Smooth muscle cell (in vitro differentiated cells): Measurements from ENCODE around the gene MAFB. TPM values are rescaled to one million over a fixed set of nuclear protein-coding genes. Genes with fewer than 3 reads are reported as not detected.

Source experiments
- DNase-seq: peaks from one replicate; lab custom pipeline; 2025; ENCODE audit not compliant: unreplicated experiment; lab: John Stamatoyannopoulos, UW
- H2AFZ ChIP-seq: fragments of 200-600 bp; sonication (generic); 2 replicates; pipeline ENCODE4 v1.6.0; 2016; ENCODE audit warnings: antibody characterized with exemption, low read depth, mild to moderate bottlenecking
- H3F3A ChIP-seq: fragments of 200-600 bp; sonication (generic); 2 replicates; pipeline ENCODE4 v1.6.0; 2017; ENCODE audit warnings: antibody characterized with exemption, low read depth
- H3K27ac ChIP-seq: fragments of 200-600 bp; sonication (generic); 2 replicates; pipeline ENCODE4 v1.5.1; 2016; ENCODE audit warnings: low read depth, mild to moderate bottlenecking
- H3K27me3 ChIP-seq: fragments of 200-600 bp; sonication (generic); 2 replicates; pipeline ENCODE4 v1.6.1; 2016; ENCODE audit warnings: low read depth, mild to moderate bottlenecking
- H3K36me3 ChIP-seq: fragments of 200-600 bp; sonication (generic); 2 replicates; pipeline ENCODE4 v1.5.1; 2016; ENCODE audit warnings: low read depth
- H3K4me1 ChIP-seq: fragments of 200-600 bp; sonication (generic); 2 replicates; pipeline ENCODE4 v1.5.1; 2016; ENCODE audit warnings: low read depth
- H3K4me2 ChIP-seq: fragments of 200-600 bp; sonication (generic); 2 replicates; pipeline ENCODE4 v1.6.0; 2016; ENCODE audit warnings: mild to moderate bottlenecking
- H3K4me3 ChIP-seq: fragments of 200-600 bp; sonication (generic); 2 replicates; pipeline ENCODE4 v1.5.1; 2016; ENCODE audit warnings: mild to moderate bottlenecking
- H3K79me2 ChIP-seq: fragments of 200-600 bp; sonication (generic); 2 replicates; pipeline ENCODE4 v1.6.0; 2016; ENCODE audit warnings: low read depth, mild to moderate bottlenecking
- H3K9ac ChIP-seq: fragments of 200-600 bp; sonication (generic); 2 replicates; pipeline ENCODE4 v1.6.0; 2016; ENCODE audit warnings: low read depth
- H3K9me3 ChIP-seq: fragments of 200-600 bp; sonication (generic); replicated peaks from 2 replicates; pipeline ENCODE4 v1.5.1; 2016; ENCODE audit warnings: low read depth
- H4K20me1 ChIP-seq: fragments of 200-600 bp; sonication (generic); 2 replicates; pipeline ENCODE4 v1.6.0; 2016; ENCODE audit warnings: low read depth
- CTCF ChIP-seq: fragments of 200-600 bp; sonication (generic); IDR thresholded peaks from 2 replicates; pipeline ENCODE4 v1.5.1; 2017; ENCODE audit warnings: borderline replicate concordance, mild to moderate bottlenecking, antibody characterized with exemption; ENCODE audit not compliant: insufficient read depth, poor library complexity, severe bottlenecking
- WGBS: methylation state at CpG from one replicate; pipeline ENCODE4 v1.1.7; 2016; ENCODE audit warnings: low lambda C conversion rate; 5-methylcytosine and 5-hydroxymethylcytosine counted together
- polyA plus RNA-seq: library from polyadenylated mRNA; unstranded; fragments of >200 nt; fragmentation: Nextera tagmentation; extraction: Ambion mirVana; gene quantifications from 2 replicates; pipeline ENCODE4 v1.2.1, GENCODE V29; 2016
- total RNA-seq: library from RNA; depleted of rRNA; stranded (reverse); fragments of >200 nt; gene quantifications from 2 replicates; pipeline ENCODE4 v1.2.3, GENCODE V29; 2014

MAFB gene
- total and polyA plus RNA-seq, 2 experiments from 2014 or later: 14.4 to 15.7 TPM

GRCh38 chr20:40713508-40713907 is 24.5 kb upstream of the MAFB start:
- Histone ChIP-seq H3K79me2 (no peaks in the 10 kb centered on the region), H3K36me3 (no peaks in the 10 kb centered on the region), H3K4me1 (peaks cover 15% of the 10 kb centered on the region), H3K4me2 (no peak overlapping the region), H4K20me1 (no peaks in the 10 kb centered on the region), H2AFZ (no peak overlapping the region), H3K9me3 (no peaks in the 10 kb centered on the region), H3K4me3 (no peak overlapping the region), H3F3A (no peaks in the 10 kb centered on the region), H3K27me3 (peaks cover 23% of the 10 kb centered on the region), H3K9ac (no peak overlapping the region), H3K27ac (no peak overlapping the region)
- TF ChIP-seq CTCF: no peak
- WGBS: 85% methylated on average over 6 of the region's 6 CpGs
- no peak for DNase-seq

- H3K27me3 ChIP-seq: peaks cover 23% of the 10 kb centered on the region
- TF ChIP-seq CTCF: no peak
- H3K4me3 ChIP-seq: no peak overlapping the region
- peaks cover 27% of the 10 kb centered on the region for H3K4me1 ChIP-seq
- H3K9ac ChIP-seq: no peak overlapping the region
- WGBS: 89% methylated on average over 13 of the region's 13 CpGs
- no peaks in the 10 kb centered on the region for H3K9me3 ChIP-seq
- H3K79me2 ChIP-seq: no peaks in the 10 kb centered on the region
- H3K4me2 ChIP-seq: no peak overlapping the region
- H3K27ac ChIP-seq: no peak overlapping the region
- no peaks in the 10 kb centered on the region for H3F3A ChIP-seq
- no peak overlapping the region for H2AFZ ChIP-seq
- H4K20me1 ChIP-seq: no peaks in the 10 kb centered on the region
- DNase-seq: no peak
- no peaks in the 10 kb centered on the region for H3K36me3 ChIP-seq
Measured at GRCh38 chr20:40711079-40711478, 22.0 kb upstream of the MAFB start.

GRCh38 chr20:40710603-40711002 is 21.6 kb upstream of the MAFB start:
- TF ChIP-seq CTCF: no peak
- peaks cover 27% of the 10 kb centered on the region for H3K4me1 ChIP-seq
- no peaks in the 10 kb centered on the region for H3K36me3 ChIP-seq
- 94% methylated on average over 13 of the region's 13 CpGs for WGBS
- H3K4me3 ChIP-seq: no peak overlapping the region
- H2AFZ ChIP-seq: no peak overlapping the region
- H3K9ac ChIP-seq: no peak overlapping the region
- H3K79me2 ChIP-seq: no peaks in the 10 kb centered on the region
- peaks cover 23% of the 10 kb centered on the region for H3K27me3 ChIP-seq
- no peak for DNase-seq
- H3F3A ChIP-seq: no peaks in the 10 kb centered on the region
- H3K9me3 ChIP-seq: no peaks in the 10 kb centered on the region
- no peak overlapping the region for H3K27ac ChIP-seq
- H3K4me2 ChIP-seq: no peak overlapping the region
- H4K20me1 ChIP-seq: no peaks in the 10 kb centered on the region

GRCh38 chr20:40706977-40707582 is 18.0 kb upstream of the MAFB start:
- no peaks in the 10 kb centered on the region for H3K79me2 ChIP-seq
- H2AFZ ChIP-seq: no peak overlapping the region
- H3K27me3 ChIP-seq: peaks cover 27% of the 10 kb centered on the region
- H3K4me3 ChIP-seq: no peak overlapping the region
- no peak overlapping the region for H3K4me2 ChIP-seq
- H3K27ac ChIP-seq: no peak overlapping the region
- H3F3A ChIP-seq: no peaks in the 10 kb centered on the region
- peaks cover 24% of the 10 kb centered on the region for H3K4me1 ChIP-seq
- no peak overlapping the region for H3K9ac ChIP-seq
- 52% methylated on average over 3 of the region's 3 CpGs for WGBS
- peak; percentile 5 for TF ChIP-seq CTCF
- no peaks in the 10 kb centered on the region for H4K20me1 ChIP-seq
- no peaks in the 10 kb centered on the region for H3K36me3 ChIP-seq
- no peaks in the 10 kb centered on the region for H3K9me3 ChIP-seq
- DNase-seq: no peak
